Neural cell (in vitro differentiated cells): ENCODE measurements around the gene GRPEL2. TPM values are rescaled to one million over a fixed set of nuclear protein-coding genes. Genes with fewer than 3 reads are reported as not detected.

ENCODE experiments used
- H2AFZ ChIP-seq: fragments of 200-600, 300-800 bp; sonication (generic), shearing (Covaris generic); 2 replicates; pipeline ENCODE4 v1.6.0; 2014; ENCODE audit warnings: low read depth, mild to moderate bottlenecking, antibody characterized with exemption, low read length, moderate library complexity
- H3F3A ChIP-seq: fragments of 200-600 bp; shearing (Covaris generic); 2 replicates; pipeline ENCODE4 v1.6.1; 2016; ENCODE audit warnings: mild to moderate bottlenecking, moderate library complexity, mixed read lengths, antibody characterized with exemption, low read length; ENCODE audit not compliant: insufficient read depth, poor library complexity, severe bottlenecking
- H3K27ac ChIP-seq: fragments of 200-600, 300-800 bp; sonication (generic), shearing (Covaris generic); 2 replicates; pipeline ENCODE4 v1.5.1; 2014; ENCODE audit warnings: mild to moderate bottlenecking, low read length, moderate library complexity
- H3K27me3 ChIP-seq: fragments of 300-800, 200-600 bp; sonication (generic), shearing (Covaris generic); 2 replicates; pipeline ENCODE4 v1.6.0; 2014; ENCODE audit warnings: mild to moderate bottlenecking, low read depth, low read length, moderate library complexity; ENCODE audit not compliant: insufficient read depth
- H3K36me3 ChIP-seq: fragments of 300-800, 200-600 bp; sonication (generic), shearing (Covaris generic); 2 replicates; pipeline ENCODE4 v1.5.1; 2014; ENCODE audit warnings: mild to moderate bottlenecking, antibody characterized with exemption, low read length, moderate library complexity; ENCODE audit not compliant: insufficient read depth
- H3K4me2 ChIP-seq: fragments of 300-800, 200-600 bp; sonication (generic), shearing (Covaris generic); 2 replicates; pipeline ENCODE4 v1.6.0; 2014; ENCODE audit warnings: mild to moderate bottlenecking, low read length
- H3K4me3 ChIP-seq: fragments of 300-800, 200-600 bp; sonication (generic), shearing (Covaris generic); 2 replicates; pipeline ENCODE4 v1.5.1; 2014; ENCODE audit warnings: mild to moderate bottlenecking, low read length, moderate library complexity
- H3K79me2 ChIP-seq: fragments of 200-600 bp; shearing (Covaris generic); replicated peaks from 2 replicates; pipeline ENCODE4 v1.6.0; 2014; ENCODE audit warnings: mild to moderate bottlenecking, low read length, moderate library complexity; ENCODE audit not compliant: insufficient read depth
- H3K9ac ChIP-seq: fragments of 300-800, 200-600 bp; sonication (generic), shearing (Covaris generic); 2 replicates; pipeline ENCODE4 v1.6.1; 2016; ENCODE audit warnings: mild to moderate bottlenecking, low read length, mixed read lengths
- H3K9me2 ChIP-seq: fragments of 200-600 bp; shearing (Covaris generic); 2 replicates; pipeline ENCODE4 v1.6.1; 2016; ENCODE audit warnings: mild to moderate bottlenecking, low read length, mixed read lengths; ENCODE audit not compliant: insufficient read depth
- H3K9me3 ChIP-seq: fragments of 200-600, 300-800 bp; sonication (generic), shearing (Covaris generic); 2 replicates; pipeline ENCODE4 v1.6.1; 2016; ENCODE audit warnings: mild to moderate bottlenecking, mixed run types, low read length, moderate library complexity, mixed read lengths
- H4K20me1 ChIP-seq: fragments of 200-600 bp; shearing (Covaris generic); 2 replicates; pipeline ENCODE4 v1.6.1; 2016; ENCODE audit warnings: mild to moderate bottlenecking, mixed run types; ENCODE audit not compliant: insufficient read depth
- CTCF ChIP-seq: fragments of 450-650 bp; IDR thresholded peaks from 2 replicates; pipeline ENCODE4 v1.5.1; 2014; ENCODE audit warnings: antibody characterized with exemption, mild to moderate bottlenecking, moderate library complexity; ENCODE audit not compliant: poor library complexity, severe bottlenecking
- EP300 ChIP-seq: fragments of 450-650 bp; conservative IDR thresholded peaks from 2 replicates; pipeline ENCODE4 v1.6.1; 2014; ENCODE audit warnings: antibody characterized with exemption, mild to moderate bottlenecking, moderate library complexity; ENCODE audit not compliant: poor library complexity, severe bottlenecking
- EZH2 ChIP-seq: fragments of 200-600, 300-800 bp; shearing (Covaris generic), sonication (generic); IDR thresholded peaks from 2 replicates; pipeline ENCODE4 v1.6.1; 2014; ENCODE audit warnings: antibody characterized with exemption, low read length, borderline replicate concordance, mild to moderate bottlenecking; ENCODE audit not compliant: insufficient read depth, poor library complexity, severe bottlenecking
- MXI1 ChIP-seq: fragments of 450-650 bp; conservative IDR thresholded peaks from 2 replicates; pipeline ENCODE4 v1.6.1; 2014; ENCODE audit warnings: antibody characterized with exemption, mild to moderate bottlenecking; ENCODE audit not compliant: poor library complexity, severe bottlenecking
- POLR2AphosphoS5 ChIP-seq: IDR thresholded peaks from 2 replicates; pipeline ENCODE4 v1.6.1; 2012
- RAD21 ChIP-seq: fragments of 450-650 bp; conservative IDR thresholded peaks from 2 replicates; pipeline ENCODE4 v1.6.1; 2014; ENCODE audit warnings: antibody characterized with exemption, mild to moderate bottlenecking, moderate library complexity
- SMC3 ChIP-seq: fragments of 450-650 bp; conservative IDR thresholded peaks from 2 replicates; pipeline ENCODE4 v1.6.1; 2014; ENCODE audit warnings: antibody characterized with exemption, mild to moderate bottlenecking, moderate library complexity; ENCODE audit not compliant: poor library complexity
- TAF1 ChIP-seq: IDR thresholded peaks from 2 replicates; pipeline ENCODE4 v1.6.1; 2012; ENCODE audit warnings: low read depth
- polyA plus RNA-seq: library from polyadenylated mRNA; depleted of rRNA; stranded (reverse); fragments of >200 nt; gene quantifications from 2 replicates; pipeline ENCODE4 v1.2.3, GENCODE V29; 2014
- TF ChIP-seq, protein P1 (sequence below): IDR thresholded peaks from 2 replicates; pipeline ENCODE4 v1.6.1; 2012; ENCODE audit warnings: borderline replicate concordance

The GRPEL2 gene
- polyA plus RNA-seq, 1 donor from 2014 or later: 19.3 TPM

DNA sequence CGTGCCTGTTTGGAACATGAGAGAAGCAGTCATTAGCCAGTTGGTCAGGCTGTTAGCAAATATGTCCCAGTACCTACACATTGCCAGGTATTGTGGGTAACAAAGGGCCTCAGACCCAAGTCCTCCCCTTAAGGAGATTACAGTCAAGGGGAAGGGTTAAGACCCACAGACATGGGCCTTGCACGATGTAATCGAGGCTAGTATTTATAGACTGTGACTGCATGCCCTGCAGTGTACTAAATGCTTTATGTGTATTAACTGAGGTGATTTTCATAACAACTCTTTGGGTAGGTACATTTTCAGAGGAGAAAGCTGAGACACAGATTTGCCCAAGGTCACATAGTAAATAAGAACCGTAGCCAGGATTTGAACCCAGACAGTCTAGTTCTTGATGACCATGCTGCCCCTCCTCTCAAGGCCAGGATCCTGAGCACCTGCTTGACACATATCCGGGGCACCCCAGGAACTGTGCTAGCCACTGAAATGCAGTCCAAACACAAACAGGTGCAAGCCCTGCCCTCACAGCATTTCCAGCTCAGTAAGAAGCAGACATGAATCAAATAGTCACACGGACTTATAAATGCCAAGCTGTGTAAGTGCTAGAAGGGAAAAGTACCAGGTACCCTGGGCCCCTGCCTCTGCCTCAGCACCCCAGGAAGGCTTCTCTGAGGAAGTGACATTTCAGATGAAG lies 32.0 kb upstream of the GRPEL2 start:
- Histone ChIP-seq H3K9ac (no peak overlapping the region), H2AFZ (no peak overlapping the region), H3F3A (no peaks in the 10 kb centered on the region), H3K79me2 (no peaks in the 10 kb centered on the region), H4K20me1 (no peaks in the 10 kb centered on the region), H3K27ac (no peak overlapping the region), H3K4me3 (no peak overlapping the region), H3K9me3 (no peaks in the 10 kb centered on the region), H3K4me2 (no peak overlapping the region), H3K9me2 (no peaks in the 10 kb centered on the region), H3K36me3 (no peaks in the 10 kb centered on the region), H3K27me3 (no peaks in the 10 kb centered on the region)
- TF ChIP-seq CTCF (no peak), MXI1 (no peak), TAF1 (no peak), EP300 (no peak), SMC3 (no peak), POLR2AphosphoS5 (no peak), EZH2 (no peak), RAD21 (no peak)
- TF ChIP-seq, protein P1, sequence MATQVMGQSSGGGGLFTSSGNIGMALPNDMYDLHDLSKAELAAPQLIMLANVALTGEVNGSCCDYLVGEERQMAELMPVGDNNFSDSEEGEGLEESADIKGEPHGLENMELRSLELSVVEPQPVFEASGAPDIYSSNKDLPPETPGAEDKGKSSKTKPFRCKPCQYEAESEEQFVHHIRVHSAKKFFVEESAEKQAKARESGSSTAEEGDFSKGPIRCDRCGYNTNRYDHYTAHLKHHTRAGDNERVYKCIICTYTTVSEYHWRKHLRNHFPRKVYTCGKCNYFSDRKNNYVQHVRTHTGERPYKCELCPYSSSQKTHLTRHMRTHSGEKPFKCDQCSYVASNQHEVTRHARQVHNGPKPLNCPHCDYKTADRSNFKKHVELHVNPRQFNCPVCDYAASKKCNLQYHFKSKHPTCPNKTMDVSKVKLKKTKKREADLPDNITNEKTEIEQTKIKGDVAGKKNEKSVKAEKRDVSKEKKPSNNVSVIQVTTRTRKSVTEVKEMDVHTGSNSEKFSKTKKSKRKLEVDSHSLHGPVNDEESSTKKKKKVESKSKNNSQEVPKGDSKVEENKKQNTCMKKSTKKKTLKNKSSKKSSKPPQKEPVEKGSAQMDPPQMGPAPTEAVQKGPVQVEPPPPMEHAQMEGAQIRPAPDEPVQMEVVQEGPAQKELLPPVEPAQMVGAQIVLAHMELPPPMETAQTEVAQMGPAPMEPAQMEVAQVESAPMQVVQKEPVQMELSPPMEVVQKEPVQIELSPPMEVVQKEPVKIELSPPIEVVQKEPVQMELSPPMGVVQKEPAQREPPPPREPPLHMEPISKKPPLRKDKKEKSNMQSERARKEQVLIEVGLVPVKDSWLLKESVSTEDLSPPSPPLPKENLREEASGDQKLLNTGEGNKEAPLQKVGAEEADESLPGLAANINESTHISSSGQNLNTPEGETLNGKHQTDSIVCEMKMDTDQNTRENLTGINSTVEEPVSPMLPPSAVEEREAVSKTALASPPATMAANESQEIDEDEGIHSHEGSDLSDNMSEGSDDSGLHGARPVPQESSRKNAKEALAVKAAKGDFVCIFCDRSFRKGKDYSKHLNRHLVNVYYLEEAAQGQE: no peak

GRCh38 chr5:149314571-149315111 lies 30.7 kb upstream of the GRPEL2 start:
- H4K20me1 ChIP-seq: no peaks in the 10 kb centered on the region
- H3K4me2 ChIP-seq: no peak overlapping the region
- TF ChIP-seq SMC3: no peak

More at GRCh38 chr5:149314571-149315111, 30.7 kb upstream of the GRPEL2 start:
- no peaks in the 10 kb centered on the region for H3K79me2 ChIP-seq
- H3K27me3 ChIP-seq: no peaks in the 10 kb centered on the region
- H3K9ac ChIP-seq: no peak overlapping the region
- no peak overlapping the region for H3K4me3 ChIP-seq
- no peaks in the 10 kb centered on the region for H3F3A ChIP-seq
- H3K27ac ChIP-seq: no peak overlapping the region
- H2AFZ ChIP-seq: no peak overlapping the region
- no peaks in the 10 kb centered on the region for H3K36me3 ChIP-seq
- no peaks in the 10 kb centered on the region for H3K9me3 ChIP-seq
- no peaks in the 10 kb centered on the region for H3K9me2 ChIP-seq
